Renal pelvis (tissue), 4 donors: ENCODE measurements around the gene FERMT1. TPM values are rescaled to one million over a fixed set of nuclear protein-coding genes. Genes with fewer than 3 reads are reported as not detected.
"Not testable (repeated sequence)": the region's sequence is repeated elsewhere in the genome, so short reads cannot be mapped to it uniquely, and the experiment has no call there.

ENCODE experiments used
- DNase-seq: peaks from one replicate; pipeline ENCODE4 v3.0.0-alpha.2; 2013
- polyA plus RNA-seq, 3 donors: library from polyadenylated mRNA; unstranded; fragments of 120-200 nt; gene quantifications; one replicate each; pipeline ENCODE4 v1.2.1, GENCODE V29; 2013; ENCODE audit not compliant: insufficient read length in 3 of 3

The FERMT1 gene
- polyA plus RNA-seq, 3 donors: 3.6 to 6.0 (median 5.4) TPM

- DNase-seq: peak; percentile 56
These were observed 51.8 kb downstream of the FERMT1 start for GRCh38 chr20:6070829-6071695.

GRCh38 chr20:6069669-6070068, 53.2 kb downstream of the FERMT1 start:
- no peak for DNase-seq

GRCh38 chr20:6067763-6068318, 55.0 kb downstream of the FERMT1 start:
- DNase-seq: no peak

DNA sequence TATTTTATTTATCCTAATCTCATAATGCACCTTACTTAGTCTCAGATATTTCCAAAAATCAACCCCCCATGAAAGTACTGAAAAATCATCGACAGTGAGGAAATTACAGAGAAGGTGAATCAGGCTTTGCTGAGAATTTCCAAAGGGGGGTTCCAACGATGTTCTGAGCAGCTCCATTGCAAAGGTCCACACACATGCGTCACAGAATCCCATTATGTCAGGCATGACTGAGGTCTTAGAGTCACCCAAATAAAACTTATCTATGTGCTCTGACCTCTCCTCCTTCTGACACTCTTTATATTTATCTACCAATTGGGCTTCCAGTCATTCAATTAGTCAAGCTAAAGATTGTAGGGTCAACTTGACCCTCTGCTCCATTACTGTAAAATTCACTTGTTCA, 56.2 kb downstream of the FERMT1 start:
- DNase-seq: no peak

- DNase-seq: no peak
These were observed 61.3 kb downstream of the FERMT1 start for GRCh38 chr20:6061544-6061943.

DNA sequence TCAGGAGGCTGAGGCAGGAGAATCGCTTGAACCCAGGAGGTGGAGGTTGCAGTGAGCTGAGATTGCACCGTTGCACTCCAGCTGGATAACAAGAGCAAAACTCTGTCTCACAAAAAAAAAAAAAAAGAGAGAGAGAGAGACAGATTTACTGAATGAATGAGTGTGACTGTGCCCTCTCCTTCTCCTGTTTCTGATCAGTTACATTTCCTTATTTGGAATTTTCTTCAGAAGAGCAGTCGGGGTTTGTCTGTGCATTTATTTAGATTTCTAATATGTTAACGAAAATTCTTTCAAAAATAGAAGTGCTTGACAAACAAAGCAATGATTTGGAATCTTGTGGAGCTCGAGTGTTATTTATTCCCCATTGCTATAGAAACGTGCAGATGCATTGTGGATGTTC, 62.6 kb downstream of the FERMT1 start:
- DNase-seq: no peak

DNA sequence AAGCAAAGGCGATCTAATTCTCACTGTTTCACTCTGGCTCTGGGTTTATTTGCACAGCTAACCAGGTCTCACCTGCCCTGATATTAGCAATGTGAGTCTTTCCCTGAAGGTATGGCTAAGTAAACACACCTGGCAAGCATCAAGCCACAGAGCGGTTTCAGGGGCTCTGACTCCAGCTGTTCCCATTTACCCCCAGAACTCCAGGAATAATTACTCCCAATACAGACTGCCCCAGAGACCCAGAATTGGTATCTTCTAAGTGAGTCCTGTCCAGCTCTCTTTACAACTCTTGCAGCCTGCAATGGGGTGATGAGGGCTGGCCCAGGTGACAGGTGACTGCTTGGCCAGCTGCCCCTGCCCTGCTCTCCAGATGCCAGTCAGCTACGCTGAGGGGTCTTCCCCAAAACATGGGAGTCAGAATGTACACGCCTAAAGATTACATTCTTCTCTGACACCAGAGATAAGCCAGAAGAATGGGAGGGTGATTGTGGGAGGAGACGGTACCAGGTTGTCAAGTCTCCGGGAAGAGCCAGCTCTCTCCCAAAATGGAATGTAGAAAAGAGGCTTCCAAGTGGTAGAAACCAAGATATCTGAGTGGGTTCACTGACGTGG, 64.0 kb downstream of the FERMT1 start:
- no peak for DNase-seq

DNA sequence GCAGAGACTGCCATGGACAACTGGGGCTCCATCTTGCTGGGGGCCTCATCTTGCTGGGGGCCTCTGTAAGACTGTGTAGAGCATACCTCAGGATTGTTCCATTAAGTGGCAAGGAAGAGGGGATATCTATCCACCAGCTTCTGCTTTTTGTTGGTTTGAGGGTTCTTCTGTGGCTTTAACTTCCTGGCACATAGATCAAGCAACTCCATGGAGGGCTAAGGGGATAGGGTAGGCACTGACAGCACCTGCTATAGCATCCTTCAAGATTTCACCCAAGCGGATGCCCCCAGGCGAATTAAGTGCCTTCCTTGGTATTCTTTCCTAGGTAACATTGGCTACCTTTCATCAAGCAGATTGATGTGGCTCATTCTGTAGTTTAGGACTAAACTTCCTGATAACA, 65.1 kb downstream of the FERMT1 start:
- DNase-seq: no peak

DNA sequence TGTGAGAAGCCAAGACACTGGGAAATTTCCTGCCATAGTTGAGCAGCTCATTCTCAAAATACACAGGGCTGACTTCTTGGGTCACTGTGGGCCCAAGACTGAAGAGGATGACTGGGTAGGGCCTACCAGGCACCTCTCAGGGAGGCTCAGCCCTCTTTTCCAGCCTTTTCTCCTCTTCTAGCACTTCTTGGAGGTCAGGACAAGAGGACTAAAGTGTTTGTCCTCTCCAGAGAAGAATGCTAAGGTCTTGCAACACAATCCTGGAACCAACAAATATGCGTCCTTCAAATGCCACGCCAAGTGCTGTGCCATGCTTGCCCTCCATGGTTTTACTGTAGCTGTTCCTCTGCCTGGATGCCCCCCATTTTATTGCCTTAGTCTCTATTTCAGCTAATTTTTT, 65.7 kb downstream of the FERMT1 start:
- no peak for DNase-seq

DNA sequence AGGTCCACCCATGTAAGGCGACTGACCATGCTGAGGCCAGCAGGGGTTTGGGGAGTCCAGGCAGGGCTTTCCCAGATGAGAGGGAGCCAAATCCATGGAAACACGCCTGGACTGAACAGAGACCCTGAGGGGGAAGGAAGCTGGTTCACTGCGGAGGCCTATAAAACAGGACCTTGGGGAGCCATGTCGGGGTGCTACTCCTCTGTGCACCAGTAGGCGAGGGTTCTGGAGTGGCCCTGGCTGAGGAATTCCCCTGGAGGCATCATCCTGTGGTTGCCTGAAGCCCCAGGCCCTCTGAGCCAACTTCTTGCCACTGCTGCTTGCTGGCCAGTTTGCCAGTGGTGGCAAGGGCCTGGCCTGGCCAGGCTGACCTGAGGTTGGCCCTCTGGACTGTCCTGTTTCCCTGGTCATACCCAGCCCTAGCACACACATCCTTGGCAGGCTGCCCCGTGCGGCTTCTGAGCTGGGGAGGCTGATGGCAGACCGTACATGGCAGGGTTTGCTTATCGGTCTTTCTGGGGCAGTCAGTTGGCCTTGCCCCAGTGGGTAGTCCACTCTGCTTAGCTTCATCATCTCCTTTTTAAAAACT, 66.8 kb downstream of the FERMT1 start:
- DNase-seq: no peak

- peak; percentile 53 for DNase-seq
These were observed 67.6 kb downstream of the FERMT1 start for GRCh38 chr20:6055161-6055783.

GRCh38 chr20:6054689-6055051, 68.2 kb downstream of the FERMT1 start:
- not testable (repeated sequence) for DNase-seq

GRCh38 chr20:6053776-6054688, 68.8 kb downstream of the FERMT1 start, which contains the start of gene LRRN4:
TSS of gene LRRN4 (minus strand) at chr20:6054060. CDS start at chr20:6052799, 1,261 bp downstream.
- DNase-seq: peak; percentile 91

GRCh38 chr20:6053064-6053775, 69.6 kb downstream of the FERMT1 start:
- no peak for DNase-seq

DNA sequence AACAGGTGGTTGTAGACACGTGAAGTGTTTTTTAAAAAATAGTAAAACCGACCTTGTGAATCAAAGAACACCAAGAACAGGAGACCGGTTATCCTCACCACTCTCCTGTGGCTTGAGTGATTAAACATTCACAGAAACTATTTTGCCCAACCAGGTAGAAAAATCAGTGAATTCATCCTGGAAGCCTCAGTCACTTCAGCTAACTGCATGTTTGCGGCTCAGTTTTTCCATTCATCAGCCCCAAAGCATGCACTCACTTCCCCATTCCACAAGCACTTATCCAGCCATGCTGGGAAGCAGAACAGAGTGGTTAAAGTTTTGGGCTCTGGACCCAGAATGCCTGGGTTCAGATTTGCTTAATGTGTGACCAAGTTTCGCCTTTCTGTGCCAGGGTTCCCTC, 71.3 kb downstream of the FERMT1 start:
- DNase-seq: no peak

DNA sequence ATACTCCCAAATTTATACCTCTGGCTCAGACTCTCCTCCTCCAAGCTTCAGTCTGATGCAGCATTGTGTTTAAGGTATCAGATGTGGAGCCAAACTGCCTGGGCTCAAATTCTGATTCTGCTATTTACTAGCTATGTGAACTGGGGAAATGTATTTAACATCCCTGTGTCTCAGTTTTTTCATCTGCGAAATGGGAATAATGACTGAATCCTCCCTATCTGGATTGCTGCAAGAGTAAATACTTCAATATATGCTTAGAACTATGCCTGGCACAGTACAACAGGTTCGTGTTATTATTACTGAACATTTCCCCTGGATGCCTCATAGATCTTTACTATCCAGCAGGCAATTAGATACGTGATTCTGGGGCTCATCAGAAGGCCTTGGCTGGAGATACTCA, 74.4 kb downstream of the FERMT1 start:
- no peak for DNase-seq

DNA sequence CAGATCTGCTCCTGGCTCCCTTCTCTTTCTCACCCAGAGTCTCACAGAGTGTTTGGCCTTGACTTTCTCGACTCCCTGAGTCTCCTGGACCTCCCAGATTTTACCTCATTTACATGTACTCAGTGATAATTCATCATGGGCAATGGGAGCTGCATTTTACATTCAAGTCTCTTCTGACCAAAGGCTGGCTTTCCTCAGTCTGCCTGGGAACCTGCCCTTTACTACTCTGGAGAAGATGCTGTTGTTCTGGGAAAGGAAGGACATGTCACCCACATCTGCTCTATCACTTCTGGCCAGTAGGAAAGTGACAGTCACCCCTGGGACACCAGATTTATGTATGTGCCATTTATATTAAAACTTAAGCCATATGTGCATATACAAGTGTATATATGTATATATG, 76.4 kb downstream of the FERMT1 start:
- DNase-seq: no peak

DNA sequence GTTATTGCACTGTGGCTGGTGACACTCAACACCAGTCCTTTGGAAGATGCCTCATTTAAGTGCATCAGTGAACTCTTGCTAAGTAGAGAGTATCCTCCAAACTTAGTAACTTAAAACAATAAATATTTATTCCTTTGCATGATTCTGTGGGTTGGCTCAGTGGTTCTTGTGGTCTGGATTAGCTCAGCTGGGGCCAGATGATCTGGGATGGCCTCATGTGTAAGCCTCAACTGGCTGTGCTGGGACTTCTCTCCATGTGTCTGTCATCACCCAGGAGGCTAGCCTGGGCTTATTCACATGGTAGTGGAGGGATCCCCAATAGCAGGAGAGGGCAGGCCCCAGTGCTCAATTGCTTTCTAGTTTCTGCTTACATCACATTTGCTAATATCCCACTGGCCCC, 77.3 kb downstream of the FERMT1 start:
- no peak for DNase-seq

DNA sequence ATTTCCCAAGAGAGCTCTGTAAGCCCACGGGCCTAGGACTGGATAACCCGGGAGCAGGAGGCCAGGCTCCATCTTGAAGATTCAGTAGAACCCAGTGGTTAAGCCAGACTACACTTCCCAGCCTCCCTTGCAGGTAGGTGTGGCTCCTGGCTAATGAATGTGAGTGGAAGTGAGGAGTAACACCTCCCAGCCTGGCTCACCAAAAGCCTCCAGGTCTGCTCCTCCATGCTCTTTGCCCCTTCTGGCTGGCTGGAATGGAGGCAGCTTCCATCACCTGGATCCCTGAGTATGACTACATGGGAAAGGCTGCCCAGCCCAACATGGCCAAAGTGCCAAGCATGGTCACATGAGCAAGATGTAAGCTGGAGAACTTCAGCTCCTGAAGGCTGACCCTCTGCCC, 78.7 kb downstream of the FERMT1 start:
- no peak for DNase-seq

DNA sequence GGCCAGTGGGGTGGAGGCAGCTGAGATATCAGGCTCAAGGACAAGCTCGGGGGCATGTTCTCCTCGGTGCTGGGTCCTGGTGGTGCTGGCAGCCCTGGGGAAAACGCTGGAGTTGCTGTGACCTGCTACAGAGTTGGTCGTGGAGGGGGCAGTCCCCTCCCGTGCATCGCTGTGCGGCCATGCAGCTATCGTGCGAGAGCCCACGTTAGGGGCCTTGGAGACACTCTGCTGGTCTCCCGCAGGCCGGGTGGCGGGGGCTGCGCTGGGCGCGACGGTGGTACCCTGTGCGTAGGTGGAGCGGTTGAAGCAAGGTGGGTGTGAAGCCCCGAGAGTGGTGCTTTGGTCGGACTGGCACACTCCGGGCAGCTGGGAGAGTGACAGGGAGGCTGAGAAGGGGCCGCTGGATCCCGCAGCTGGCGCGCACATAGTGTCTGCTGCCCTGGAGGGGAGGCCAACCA, 81.0 kb downstream of the FERMT1 start:
- DNase-seq: no peak
